ENCODE results near the gene ACYP2.

DNA sequence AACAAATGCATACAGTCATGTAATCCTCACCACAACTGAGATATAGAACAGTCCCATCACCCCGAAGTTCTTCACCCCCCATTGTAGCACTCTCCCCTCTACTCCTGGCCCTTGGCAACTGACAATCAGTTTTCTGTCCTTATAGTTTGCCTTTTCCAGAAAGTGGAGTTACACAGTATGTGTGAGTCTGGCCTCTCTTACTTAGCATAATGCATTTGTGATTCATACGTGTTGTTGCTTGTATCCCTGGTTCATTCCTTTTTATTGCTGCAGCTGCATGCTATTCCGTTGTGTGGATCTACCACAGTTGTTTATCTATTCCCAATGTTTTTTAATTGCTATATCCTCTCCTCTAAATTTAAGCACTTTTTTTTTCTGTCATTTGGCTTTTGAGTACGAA is 17.6 kb downstream of the ACYP2 start:
- no peak for TF ChIP-seq CTCF (IDR thresholded peaks at IDR 0.05; ENCODE audit: insufficient read depth, low read length, poor library complexity, severe bottlenecking)
- TF ChIP-seq EZH2phosphoT487 (conservative IDR thresholded peaks at IDR 0.05; ENCODE audit: low read length), result no peak
